Smooth muscle cell (in vitro differentiated cells): ENCODE data around the gene SCGN. TPM values are rescaled to one million over a fixed set of nuclear protein-coding genes. Genes with fewer than 3 reads are reported as not detected.

Experiments used
- DNase-seq: peaks from one replicate; lab custom pipeline; 2025; ENCODE audit not compliant: unreplicated experiment; lab: John Stamatoyannopoulos, UW
- H2AFZ ChIP-seq: fragments of 200-600 bp; sonication (generic); 2 replicates; pipeline ENCODE4 v1.6.0; 2016; ENCODE audit warnings: antibody characterized with exemption, low read depth, mild to moderate bottlenecking
- H3F3A ChIP-seq: fragments of 200-600 bp; sonication (generic); 2 replicates; pipeline ENCODE4 v1.6.0; 2017; ENCODE audit warnings: antibody characterized with exemption, low read depth
- H3K27ac ChIP-seq: fragments of 200-600 bp; sonication (generic); 2 replicates; pipeline ENCODE4 v1.5.1; 2016; ENCODE audit warnings: low read depth, mild to moderate bottlenecking
- H3K27me3 ChIP-seq: fragments of 200-600 bp; sonication (generic); 2 replicates; pipeline ENCODE4 v1.6.1; 2016; ENCODE audit warnings: low read depth, mild to moderate bottlenecking
- H3K36me3 ChIP-seq: fragments of 200-600 bp; sonication (generic); 2 replicates; pipeline ENCODE4 v1.5.1; 2016; ENCODE audit warnings: low read depth
- H3K4me1 ChIP-seq: fragments of 200-600 bp; sonication (generic); 2 replicates; pipeline ENCODE4 v1.5.1; 2016; ENCODE audit warnings: low read depth
- H3K4me2 ChIP-seq: fragments of 200-600 bp; sonication (generic); 2 replicates; pipeline ENCODE4 v1.6.0; 2016; ENCODE audit warnings: mild to moderate bottlenecking
- H3K4me3 ChIP-seq: fragments of 200-600 bp; sonication (generic); 2 replicates; pipeline ENCODE4 v1.5.1; 2016; ENCODE audit warnings: mild to moderate bottlenecking
- H3K79me2 ChIP-seq: fragments of 200-600 bp; sonication (generic); 2 replicates; pipeline ENCODE4 v1.6.0; 2016; ENCODE audit warnings: low read depth, mild to moderate bottlenecking
- H3K9ac ChIP-seq: fragments of 200-600 bp; sonication (generic); 2 replicates; pipeline ENCODE4 v1.6.0; 2016; ENCODE audit warnings: low read depth
- H3K9me3 ChIP-seq: fragments of 200-600 bp; sonication (generic); replicated peaks from 2 replicates; pipeline ENCODE4 v1.5.1; 2016; ENCODE audit warnings: low read depth
- H4K20me1 ChIP-seq: fragments of 200-600 bp; sonication (generic); 2 replicates; pipeline ENCODE4 v1.6.0; 2016; ENCODE audit warnings: low read depth
- CTCF ChIP-seq: fragments of 200-600 bp; sonication (generic); IDR thresholded peaks from 2 replicates; pipeline ENCODE4 v1.5.1; 2017; ENCODE audit warnings: borderline replicate concordance, mild to moderate bottlenecking, antibody characterized with exemption; ENCODE audit not compliant: insufficient read depth, poor library complexity, severe bottlenecking
- WGBS: methylation state at CpG from one replicate; pipeline ENCODE4 v1.1.7; 2016; ENCODE audit warnings: low lambda C conversion rate; 5-methylcytosine and 5-hydroxymethylcytosine counted together
- polyA plus RNA-seq: library from polyadenylated mRNA; unstranded; fragments of >200 nt; fragmentation: Nextera tagmentation; extraction: Ambion mirVana; gene quantifications from 2 replicates; pipeline ENCODE4 v1.2.1, GENCODE V29; 2016
- total RNA-seq: library from RNA; depleted of rRNA; stranded (reverse); fragments of >200 nt; gene quantifications from 2 replicates; pipeline ENCODE4 v1.2.3, GENCODE V29; 2014

Gene SCGN
- total and polyA plus RNA-seq, 2 experiments from 2014 or later: not detected

GRCh38 chr6:25608558-25609174, 43.3 kb upstream of the SCGN start:
- Histone ChIP-seq H3K4me1 (no peaks in the 10 kb centered on the region), H3K9ac (no peak overlapping the region), H3K4me3 (no peak overlapping the region), H4K20me1 (no peaks in the 10 kb centered on the region), H3K79me2 (no peaks in the 10 kb centered on the region), H3F3A (no peaks in the 10 kb centered on the region), H3K27me3 (no peaks in the 10 kb centered on the region), H3K9me3 (no peaks in the 10 kb centered on the region), H2AFZ (no peak overlapping the region), H3K27ac (no peak overlapping the region), H3K36me3 (no peaks in the 10 kb centered on the region), H3K4me2 (no peak overlapping the region)
- no peak for TF ChIP-seq CTCF
- 88% methylated on average over 5 of the region's 5 CpGs for WGBS
- DNase-seq: no peak

- TF ChIP-seq CTCF: no peak
- no peak overlapping the region for H3K4me2 ChIP-seq
- no peaks in the 10 kb centered on the region for H3K4me1 ChIP-seq
- no peak overlapping the region for H3K9ac ChIP-seq
- no peaks in the 10 kb centered on the region for H3K79me2 ChIP-seq
- H3K27me3 ChIP-seq: no peaks in the 10 kb centered on the region
- H4K20me1 ChIP-seq: no peaks in the 10 kb centered on the region
- 78% methylated on average over 3 of the region's 3 CpGs for WGBS
- no peaks in the 10 kb centered on the region for H3K9me3 ChIP-seq
- H3K36me3 ChIP-seq: no peaks in the 10 kb centered on the region
- DNase-seq: no peak
- H3K4me3 ChIP-seq: no peak overlapping the region
- H3F3A ChIP-seq: no peaks in the 10 kb centered on the region
- H3K27ac ChIP-seq: no peak overlapping the region
- no peak overlapping the region for H2AFZ ChIP-seq
Measured at GRCh38 chr6:25612666-25613065, 39.3 kb upstream of the SCGN start.

- H3K36me3 ChIP-seq: no peaks in the 10 kb centered on the region
- WGBS: 91% methylated on average over 1 of the region's 1 CpG
Measured at GRCh38 chr6:25613415-25613814, 38.6 kb upstream of the SCGN start.

More at GRCh38 chr6:25613415-25613814, 38.6 kb upstream of the SCGN start:
- no peak for TF ChIP-seq CTCF
- no peak overlapping the region for H3K27ac ChIP-seq
- no peaks in the 10 kb centered on the region for H3K79me2 ChIP-seq
- H4K20me1 ChIP-seq: no peaks in the 10 kb centered on the region
- no peak overlapping the region for H2AFZ ChIP-seq
- H3K9ac ChIP-seq: no peak overlapping the region
- no peak overlapping the region for H3K4me3 ChIP-seq
- H3F3A ChIP-seq: no peaks in the 10 kb centered on the region
- H3K4me2 ChIP-seq: no peak overlapping the region
- no peaks in the 10 kb centered on the region for H3K4me1 ChIP-seq
- DNase-seq: no peak
- H3K27me3 ChIP-seq: no peaks in the 10 kb centered on the region
- no peaks in the 10 kb centered on the region for H3K9me3 ChIP-seq
